B cell (primary cell): ENCODE data around the gene HOXD8. TPM values are rescaled to one million over a fixed set of nuclear protein-coding genes. Genes with fewer than 3 reads are reported as not detected.
A peak's percentile ranks its signal among the peaks of the same experiment; 100 is the strongest.

Source experiments
- ATAC-seq: fragments of 200-7000 bp; cut with Tn5 transposase; one replicate; pipeline ENCODE4 v1.10.0; 2021; ENCODE audit warnings: low read depth, mild to moderate bottlenecking, moderate number of reproducible peaks, moderate library complexity
- CTCF ChIA-PET: fragments of 350-600 bp; sonication (Branson Sonifier 250); formaldehyde crosslinking; loops from one replicate; lab custom pipeline; 2021; ENCODE audit warnings: antibody characterized with exemption, inconsistent platforms; lab: Charles Lee
- POLR2A ChIA-PET: fragments of 350-600 bp; sonication (Branson Sonifier 250); formaldehyde crosslinking; loops from one replicate; lab custom pipeline; 2021; ENCODE audit warnings: antibody characterized with exemption; lab: Charles Lee
- DNase-seq: peaks from one replicate; pipeline ENCODE4 v3.0.0; 2013
- H2AFZ ChIP-seq: 2 replicates; pipeline ENCODE4 v1.6.1; 2012; ENCODE audit warnings: mild to moderate bottlenecking, low read depth, low read length; ENCODE audit not compliant: insufficient read depth, poor library complexity, severe bottlenecking
- H3K27ac ChIP-seq, 2 donors: 1 replicate in 1 of 2; 2 replicates in 1 of 2; pipeline ENCODE4 v1.5.1; 2012 to 2013; ENCODE audit warnings: low read length in 2 of 2, mild to moderate bottlenecking in 2 of 2, moderate library complexity in 1 of 2
- H3K27me3 ChIP-seq, 4 experiments: fragments of 200-600 bp in 1 of 4; sonication (generic) in 1 of 4; replicated peaks in 1 of 4; 1 replicate in 2 of 4; 2 replicates in 2 of 4; pipeline versions ENCODE4 v1.6.1 to v1.7.0; 2013 to 2016; ENCODE audit warnings: low read length in 3 of 4, mild to moderate bottlenecking in 2 of 4, mixed read lengths in 1 of 4, moderate library complexity in 1 of 4; ENCODE audit not compliant: insufficient read depth in 4 of 4, control insufficient read depth in 3 of 4; ENCODE audit errors: control extremely low read depth in 1 of 4
- H3K36me3 ChIP-seq, 2 experiments: replicated peaks in 1 of 2; 1 replicate in 1 of 2; 2 replicates in 1 of 2; pipeline versions ENCODE4 v1.6.1 to v1.7.1; 2013; ENCODE audit warnings: low read length in 1 of 2; ENCODE audit not compliant: insufficient read depth in 2 of 2, control insufficient read depth in 1 of 2; ENCODE audit errors: control extremely low read depth in 1 of 2, extremely low read depth in 1 of 2
- H3K4me1 ChIP-seq, 2 donors: fragments of 200-600 bp in 1 of 2; sonication (generic) in 1 of 2; 1 replicate in 1 of 2; 2 replicates in 1 of 2; pipeline versions ENCODE4 v1.5.1 to v1.6.1; 2013 to 2017; ENCODE audit warnings: low read length in 2 of 2; ENCODE audit not compliant: control insufficient read depth in 2 of 2, insufficient read depth in 2 of 2
- H3K4me2 ChIP-seq: replicated peaks from 2 replicates; pipeline ENCODE3; 2012; ENCODE audit warnings: mild to moderate bottlenecking, low read depth, low read length; ENCODE audit not compliant: poor library complexity, severe bottlenecking
- H3K4me3 ChIP-seq, 5 experiments: fragments of 200-600 bp in 1 of 5; sonication (generic) in 1 of 5; 1 replicate in 3 of 5; 2 replicates in 2 of 5; pipeline versions ENCODE4 v1.5.1 to v1.7.0; 2011 to 2016; ENCODE audit warnings: low read length in 4 of 5, mild to moderate bottlenecking in 4 of 5, low read depth in 2 of 5, control low read depth in 1 of 5, moderate library complexity in 1 of 5; ENCODE audit not compliant: insufficient read depth in 1 of 5; ENCODE audit errors: control extremely low read depth in 1 of 5, extremely low read depth in 1 of 5
- H3K79me2 ChIP-seq: fragments of 200-600 bp; sonication (generic); one replicate; pipeline ENCODE4 v1.6.0; 2016; ENCODE audit warnings: low read length; ENCODE audit not compliant: control insufficient read depth, insufficient read depth
- H3K9ac ChIP-seq: fragments of 200-600 bp; sonication (generic); 2 replicates; pipeline ENCODE4 v1.6.1; 2017; ENCODE audit warnings: mild to moderate bottlenecking, low read length, moderate library complexity
- H3K9me3 ChIP-seq, 3 donors: one replicate each; pipeline versions ENCODE4 v1.6.1 to v1.7.1; 2013; ENCODE audit warnings: low read length in 2 of 3; ENCODE audit not compliant: control insufficient read depth in 2 of 3, insufficient read depth in 1 of 3; ENCODE audit errors: control extremely low read depth in 1 of 3
- H4K20me1 ChIP-seq: 2 replicates; pipeline ENCODE4 v1.6.0; 2012; ENCODE audit warnings: mild to moderate bottlenecking, low read length; ENCODE audit not compliant: insufficient read depth, control insufficient read depth, poor library complexity, severe bottlenecking
- H3K27ac Mint-ChIP-seq: one replicate; pipeline ENCODE4 v1.8.0; 2021; ENCODE audit warnings: mixed read lengths
- H3K27me3 Mint-ChIP-seq: one replicate; pipeline ENCODE4 v1.8.0; 2021; ENCODE audit warnings: mixed read lengths
- H3K4me1 Mint-ChIP-seq: one replicate; pipeline ENCODE4 v1.8.0; 2021; ENCODE audit warnings: mixed read lengths
- H3K4me3 Mint-ChIP-seq: one replicate; pipeline ENCODE4 v1.8.0; 2021; ENCODE audit warnings: mixed read lengths
- H3K9me3 Mint-ChIP-seq: one replicate; pipeline ENCODE4 v1.8.0; 2022; ENCODE audit warnings: mixed read lengths; ENCODE audit not compliant: insufficient read depth
- CTCF ChIP-seq: fragments of 200-600 bp; IDR thresholded peaks from one replicate; pipeline ENCODE4 v1.8.0; 2022; ENCODE audit warnings: antibody characterized with exemption, mild to moderate bottlenecking
- EZH2 ChIP-seq: IDR thresholded peaks from 2 replicates; pipeline ENCODE4 v1.6.1; 2012; ENCODE audit warnings: borderline replicate concordance, low read depth, mild to moderate bottlenecking, moderate library complexity, low read length; ENCODE audit not compliant: insufficient read depth, poor library complexity, severe bottlenecking
- WGBS: methylation state at CpG from one replicate; pipeline ENCODE4 v1.1.5; 2013; ENCODE audit warnings: missing lambda C conversion rate; ENCODE audit not compliant: insufficient coverage; 5-methylcytosine and 5-hydroxymethylcytosine counted together
- intact Hi-C: fragments of 100-400 bp; cut with micrococcal nuclease; formaldehyde crosslinking; loops from one replicate; pipeline ENCODE4 v1.10.0; 2022
- polyA plus RNA-seq: library from polyadenylated mRNA; depleted of rRNA; stranded (reverse); fragments of >200 nt; gene quantifications from 2 replicates; pipeline ENCODE4 v1.2.3, GENCODE V29; 2012
- total RNA-seq, 2 donors: library from RNA; stranded (reverse); fragments of 120-200 nt in 1 of 2; gene quantifications; 1 replicate in 1 of 2; 2 replicates in 1 of 2; pipeline versions ENCODE4 v1.2.3 to v1.2.4, GENCODE V29; 2013 to 2022

Gene HOXD8
- total and polyA plus RNA-seq, 2 donors (not counting 1 experiment from before 2014, with no cell fraction given), result not detected

GRCh38 chr2:176100547-176101140, 28.9 kb upstream of the HOXD8 start:
- H3K4me1 ChIP-seq, result peaks cover 18 to 46% of the 10 kb centered on the region in 2 donors
- CTCF ChIA-PET, result interaction anchor here (1.6 kb wide), 1 partner anchor 551 kb away, joined by 4 read pairs; no protein-coding TSS in a partner anchor
- Mint-ChIP-seq H3K4me1 (peaks cover 15% of the 10 kb centered on the region), H3K9me3 (no peaks in the 10 kb centered on the region), H3K27ac (no peak overlapping the region), H3K4me3 (no peak overlapping the region), H3K27me3 (peaks cover 83% of the 10 kb centered on the region)
- H2AFZ ChIP-seq, result no peak overlapping the region
- intact Hi-C loops, result no loop called here
- H3K4me3 ChIP-seq, result no peak overlapping the region
- peak; percentile 14 for DNase-seq
- WGBS, result 14% methylated on average over 25 of the region's 28 CpGs
- TF ChIP-seq EZH2 (no peak), CTCF (no peak)
- no peak overlapping the region for H3K9ac ChIP-seq
- H3K79me2 ChIP-seq, result no peaks in the 10 kb centered on the region
- H4K20me1 ChIP-seq, result no peaks in the 10 kb centered on the region
- H3K27ac ChIP-seq, result no peak overlapping the region
- no peak for ATAC-seq
- no peak overlapping the region for H3K4me2 ChIP-seq
- POLR2A ChIA-PET, result no interaction called here
- peaks cover 0 to 98% (median 67%) of the 10 kb centered on the region in 4 experiments for H3K27me3 ChIP-seq
- no peaks in the 10 kb centered on the region for H3K36me3 ChIP-seq
- H3K9me3 ChIP-seq, result peaks cover 0 to 56% (median 0%) of the 10 kb centered on the region in 3 donors

GRCh38 chr2:176101216-176101830, 28.2 kb upstream of the HOXD8 start:
- Histone ChIP-seq H4K20me1 (no peaks in the 10 kb centered on the region), H3K4me3 (no peak overlapping the region), H3K9ac (no peak overlapping the region), H3K4me2 (no peak overlapping the region), H3K79me2 (no peaks in the 10 kb centered on the region), H3K27ac (no peak overlapping the region), H2AFZ (no peak overlapping the region), H3K36me3 (no peaks in the 10 kb centered on the region), H3K4me1 (peaks cover 17 to 52% of the 10 kb centered on the region in 2 donors), H3K27me3 (peaks cover 0 to 99% (median 68%) of the 10 kb centered on the region in 4 experiments), H3K9me3 (peaks cover 0 to 61% (median 0%) of the 10 kb centered on the region in 3 donors)
- Mint-ChIP-seq H3K4me3 (no peak overlapping the region), H3K27me3 (peaks cover 83% of the 10 kb centered on the region), H3K4me1 (peaks cover 20% of the 10 kb centered on the region), H3K27ac (no peak overlapping the region), H3K9me3 (no peaks in the 10 kb centered on the region)
- TF ChIP-seq EZH2, result no peak
- DNase-seq (no peak), ATAC-seq (no peak)
- WGBS, result 8% methylated on average over 2 of the region's 2 CpGs
- intact Hi-C loops, result no loop called here
- CTCF ChIA-PET, result interaction anchor here (0.8 to 1.6 kb wide), 2 partner anchors 26 to 551 kb away, joined by 3 to 4 read pairs; no protein-coding TSS in a partner anchor
- POLR2A ChIA-PET, result no interaction called here
